H9 (cell line): ENCODE data around the gene JPT2. TPM values are rescaled to one million over a fixed set of nuclear protein-coding genes. Genes with fewer than 3 reads are reported as not detected.
"Not testable (repeated sequence)": the region's sequence is repeated elsewhere in the genome, so short reads cannot be mapped to it uniquely, and the experiment has no call there.

Experiments used
- DNase-seq: peaks from one replicate; pipeline ENCODE4 v3.0.0-alpha.2; 2017
- H2AFZ ChIP-seq: one replicate; pipeline ENCODE4 v1.6.1; 2013; ENCODE audit warnings: mild to moderate bottlenecking, low read length, control low read depth, moderate library complexity
- H2AK5ac ChIP-seq: 2 replicates; pipeline ENCODE4 v1.6.1; 2013; ENCODE audit warnings: low read length, control low read depth, mixed read lengths; ENCODE audit not compliant: insufficient read length
- H2BK120ac ChIP-seq: one replicate; pipeline ENCODE4 v1.6.1; 2013; ENCODE audit warnings: low read depth, mild to moderate bottlenecking, low read length, control low read depth, inconsistent platforms; ENCODE audit not compliant: poor library complexity, severe bottlenecking
- H2BK12ac ChIP-seq: 2 replicates; pipeline ENCODE4 v1.6.1; 2013; ENCODE audit warnings: low read length, control low read depth, mixed read lengths, low read depth; ENCODE audit not compliant: insufficient read length
- H2BK15ac ChIP-seq: 2 replicates; pipeline ENCODE4 v1.6.1; 2013; ENCODE audit warnings: low read depth, low read length, control low read depth
- H2BK20ac ChIP-seq: one replicate; pipeline ENCODE4 v1.6.1; 2013; ENCODE audit warnings: low read depth, mild to moderate bottlenecking, low read length, control low read depth, inconsistent platforms; ENCODE audit not compliant: poor library complexity, severe bottlenecking
- H2BK5ac ChIP-seq: 2 replicates; pipeline ENCODE4 v1.6.1; 2013; ENCODE audit warnings: low read length, control low read depth, mixed read lengths; ENCODE audit not compliant: insufficient read length
- H3K14ac ChIP-seq: 2 replicates; pipeline ENCODE4 v1.6.1; 2013; ENCODE audit warnings: low read length, control low read depth; ENCODE audit not compliant: insufficient read depth
- H3K18ac ChIP-seq: 2 replicates; pipeline ENCODE4 v1.6.1; 2013; ENCODE audit warnings: low read depth, mild to moderate bottlenecking, mixed read lengths, low read length, control low read depth; ENCODE audit not compliant: insufficient read length
- H3K23ac ChIP-seq: 2 replicates; pipeline ENCODE4 v1.6.1; 2013; ENCODE audit warnings: low read length, control low read depth, mixed read lengths, low read depth; ENCODE audit not compliant: insufficient read length
- H3K23me2 ChIP-seq: 2 replicates; pipeline ENCODE4 v1.6.1; 2013; ENCODE audit warnings: low read depth, mild to moderate bottlenecking, mixed read lengths, low read length, control low read depth; ENCODE audit not compliant: insufficient read length, poor library complexity, severe bottlenecking
- H3K27ac ChIP-seq: 2 replicates; pipeline ENCODE4 v1.5.1; 2013; ENCODE audit warnings: low read length, control low read depth, mixed read lengths, low read depth; ENCODE audit not compliant: insufficient read length
- H3K27me3 ChIP-seq: 2 replicates; pipeline ENCODE4 v1.6.1; 2013; ENCODE audit warnings: low read length, control low read depth, inconsistent platforms; ENCODE audit not compliant: insufficient read depth
- H3K4ac ChIP-seq: 2 replicates; pipeline ENCODE4 v1.6.1; 2013; ENCODE audit warnings: low read depth, mild to moderate bottlenecking, control low read depth, inconsistent platforms, low read length, moderate library complexity
- H3K4me1 ChIP-seq: 2 replicates; pipeline ENCODE4 v1.6.1; 2013; ENCODE audit warnings: low read length, control low read depth, inconsistent platforms; ENCODE audit not compliant: insufficient read depth
- H3K4me2 ChIP-seq: 2 replicates; pipeline ENCODE4 v1.6.1; 2013; ENCODE audit warnings: low read length, control low read depth, mixed read lengths; ENCODE audit not compliant: insufficient read length, insufficient read depth
- H3K56ac ChIP-seq: 2 replicates; pipeline ENCODE4 v1.6.1; 2013; ENCODE audit warnings: low read depth, mild to moderate bottlenecking, mixed read lengths, low read length, control low read depth; ENCODE audit not compliant: insufficient read length
- H3K79me1 ChIP-seq: 2 replicates; pipeline ENCODE4 v1.6.1; 2013; ENCODE audit warnings: low read depth, mild to moderate bottlenecking, moderate library complexity, low read length, control low read depth, inconsistent platforms; ENCODE audit not compliant: insufficient read depth, poor library complexity, severe bottlenecking
- H3K79me2 ChIP-seq: 2 replicates; pipeline ENCODE4 v1.6.1; 2013; ENCODE audit warnings: low read length, control low read depth, inconsistent platforms; ENCODE audit not compliant: insufficient read depth
- H3K9ac ChIP-seq: 2 replicates; pipeline ENCODE4 v1.6.1; 2013; ENCODE audit warnings: low read length, control low read depth, mixed read lengths; ENCODE audit not compliant: insufficient read length; ENCODE audit errors: extremely low read depth
- H3K9me3 ChIP-seq: one replicate; pipeline ENCODE4 v1.6.1; 2013; ENCODE audit warnings: low read depth, low read length, inconsistent platforms; ENCODE audit not compliant: control insufficient read depth
- H3T11ph ChIP-seq: one replicate; pipeline ENCODE4 v1.6.1; 2013; ENCODE audit warnings: mild to moderate bottlenecking, low read length, control low read depth, inconsistent platforms
- H4K20me1 ChIP-seq: one replicate; pipeline ENCODE4 v1.6.1; 2013; ENCODE audit not compliant: control insufficient read depth, insufficient read length, insufficient read depth
- H4K5ac ChIP-seq: 2 replicates; pipeline ENCODE4 v1.6.1; 2013; ENCODE audit warnings: low read depth, mild to moderate bottlenecking, mixed read lengths, low read length, control low read depth; ENCODE audit not compliant: insufficient read length
- H4K8ac ChIP-seq: replicated peaks from 2 replicates; pipeline ENCODE4 v1.6.1; 2013; ENCODE audit warnings: low read length, control low read depth, mixed read lengths, low read depth; ENCODE audit not compliant: insufficient read length
- H4K91ac ChIP-seq: 2 replicates; pipeline ENCODE4 v1.6.1; 2013; ENCODE audit warnings: low read depth, mild to moderate bottlenecking, moderate library complexity, mixed read lengths, low read length, control low read depth; ENCODE audit not compliant: insufficient read length
- H3K27ac Mint-ChIP-seq, 3 experiments: 2 replicates in 2 of 3; 3 replicates in 1 of 3; pipeline ENCODE4 v1.8.0; 2020 to 2021; ENCODE audit warnings: mixed read lengths in 3 of 3, mild to moderate bottlenecking in 1 of 3, moderate library complexity in 1 of 3
- H3K27me3 Mint-ChIP-seq: 2 replicates; pipeline ENCODE4 v1.8.0; 2021; ENCODE audit warnings: low read depth, mild to moderate bottlenecking, moderate library complexity, mixed read lengths
- H3K36me3 Mint-ChIP-seq, 3 experiments: 2 replicates in 2 of 3; 3 replicates in 1 of 3; pipeline ENCODE4 v1.8.0; 2020 to 2021; ENCODE audit warnings: low read depth in 3 of 3, mixed read lengths in 3 of 3; ENCODE audit not compliant: insufficient read depth in 1 of 3
- H3K4me1 Mint-ChIP-seq, 2 experiments: 2 replicates each; pipeline ENCODE4 v1.8.0; 2020; ENCODE audit warnings: mixed read lengths in 2 of 2
- H3K4me3 Mint-ChIP-seq, 2 experiments: 2 replicates in 1 of 2; 3 replicates in 1 of 2; pipeline ENCODE4 v1.8.0; 2020 to 2021; ENCODE audit warnings: mild to moderate bottlenecking in 2 of 2, mixed read lengths in 2 of 2, moderate library complexity in 1 of 2
- H3K9me3 Mint-ChIP-seq, 2 experiments: 2 replicates in 1 of 2; 3 replicates in 1 of 2; pipeline ENCODE4 v1.8.0; 2020; ENCODE audit warnings: mild to moderate bottlenecking in 2 of 2, mixed read lengths in 2 of 2, moderate library complexity in 1 of 2
- WGBS: extraction: QIAGEN DNeasy Blood & Tissue Kit; methylation state at CpG from one replicate; pipeline ENCODE4 v1.1.7; 2013; ENCODE audit warnings: missing lambda C conversion rate, low lambda C conversion rate, mixed read lengths; ENCODE audit not compliant: insufficient read length; ENCODE audit errors: extremely low coverage; 5-methylcytosine and 5-hydroxymethylcytosine counted together
- total RNA-seq: library from RNA; stranded (reverse); gene quantifications from 2 replicates; pipeline ENCODE4 v1.2.1, GENCODE V29; 2021

JPT2 gene
- total RNA-seq, 1 experiment from 2014 or later: 206 TPM

- H4K20me1 ChIP-seq, H3K9ac ChIP-seq: not testable (repeated sequence)
Measured at GRCh38 chr16:1719559-1720229, 41.6 kb downstream of the JPT2 start.

More at GRCh38 chr16:1719559-1720229, 41.6 kb downstream of the JPT2 start:
- WGBS: no CpG with 5 or more reads among the region's 12 CpGs
- H3K27me3 Mint-ChIP-seq, H2AFZ ChIP-seq, H3K18ac ChIP-seq, H2AK5ac ChIP-seq, H3K14ac ChIP-seq, H3K4me1 ChIP-seq, H4K91ac ChIP-seq, H3K4me2 ChIP-seq, H3K27ac ChIP-seq, H4K5ac ChIP-seq, H2BK20ac ChIP-seq, H3K36me3 Mint-ChIP-seq, H2BK5ac ChIP-seq, H3K27me3 ChIP-seq, DNase-seq, H3K79me1 ChIP-seq, H2BK12ac ChIP-seq, H3K4me1 Mint-ChIP-seq, H3K9me3 Mint-ChIP-seq, H2BK120ac ChIP-seq, H3K23ac ChIP-seq, H3K56ac ChIP-seq, H3K4ac ChIP-seq, H3K4me3 Mint-ChIP-seq, H3T11ph ChIP-seq, H3K9me3 ChIP-seq, H3K23me2 ChIP-seq, H3K79me2 ChIP-seq, H4K8ac ChIP-seq, H2BK15ac ChIP-seq, H3K27ac Mint-ChIP-seq: not testable (repeated sequence)
